Mucosa of descending colon (tissue), 3 donors: ENCODE measurements around the gene EME2. TPM values are rescaled to one million over a fixed set of nuclear protein-coding genes. Genes with fewer than 3 reads are reported as not detected.

ENCODE experiments used
- ATAC-seq: fragments of 200-7000 bp; cut with Tn5 transposase; one replicate; pipeline ENCODE4 v1.9.1; 2020; ENCODE audit warnings: mild to moderate bottlenecking, moderate library complexity
- DNase-seq, 3 donors: peaks; one replicate each; pipeline ENCODE4 v3.0.0-alpha.2; 2020
- H3K36me3 ChIP-seq: fragments of 200-600 bp; one replicate; pipeline ENCODE4 v1.8.0; 2021; ENCODE audit warnings: low read depth, mild to moderate bottlenecking
- H3K4me1 ChIP-seq: fragments of 200-600 bp; one replicate; pipeline ENCODE4 v1.8.0; 2021; ENCODE audit warnings: low read depth, mild to moderate bottlenecking
- H3K4me3 ChIP-seq: fragments of 200-600 bp; one replicate; pipeline ENCODE4 v1.8.0; 2021; ENCODE audit warnings: mild to moderate bottlenecking
- H3K9me3 ChIP-seq: fragments of 200-600 bp; one replicate; pipeline ENCODE4 v1.8.0; 2021; ENCODE audit warnings: mild to moderate bottlenecking
- intact Hi-C, 2 donors: fragments of 100-400 bp; cut with DNase I in 1 of 2; cut with micrococcal nuclease in 1 of 2; formaldehyde crosslinking; loops; one replicate each; pipeline versions ENCODE4 v1.11.0 to v1.11.1; 2022; cut with DNase I, micrococcal nuclease
- total RNA-seq, 3 donors: library from RNA; stranded (reverse); fragmentation: NEBNext Ultra II Directional in 2 of 3; extraction: Animal tissue kit (Norgen Biotek cat#: 25700) in 2 of 3; gene quantifications; one replicate each; pipeline versions ENCODE4 v1.2.1 to v1.2.4, GENCODE V29; 2021 to 2023
- TF ChIP-seq, protein P1 (sequence below): fragments of 200-600 bp; IDR thresholded peaks from one replicate; pipeline ENCODE4 v1.8.0; 2022; ENCODE audit warnings: antibody characterized with exemption, mild to moderate bottlenecking
- donor health status: DM: no; HTN: no; CAD: no; lungs with moderate emphysema.
- donor health status: DM: no; HTN: no; CAD: no.
- donor health status: DM: no; HTN: yes; CAD: no.

EME2 gene
- total RNA-seq, 3 donors from 2014 or later: 18.4 to 43.1 (median 24.7) TPM

- intact Hi-C loops: no loop called here
- Histone ChIP-seq H3K36me3 (no peaks in the 10 kb centered on the region), H3K4me3 (no peak overlapping the region), H3K9me3 (no peaks in the 10 kb centered on the region), H3K4me1 (peaks cover 19% of the 10 kb centered on the region)
- TF ChIP-seq, protein P1, sequence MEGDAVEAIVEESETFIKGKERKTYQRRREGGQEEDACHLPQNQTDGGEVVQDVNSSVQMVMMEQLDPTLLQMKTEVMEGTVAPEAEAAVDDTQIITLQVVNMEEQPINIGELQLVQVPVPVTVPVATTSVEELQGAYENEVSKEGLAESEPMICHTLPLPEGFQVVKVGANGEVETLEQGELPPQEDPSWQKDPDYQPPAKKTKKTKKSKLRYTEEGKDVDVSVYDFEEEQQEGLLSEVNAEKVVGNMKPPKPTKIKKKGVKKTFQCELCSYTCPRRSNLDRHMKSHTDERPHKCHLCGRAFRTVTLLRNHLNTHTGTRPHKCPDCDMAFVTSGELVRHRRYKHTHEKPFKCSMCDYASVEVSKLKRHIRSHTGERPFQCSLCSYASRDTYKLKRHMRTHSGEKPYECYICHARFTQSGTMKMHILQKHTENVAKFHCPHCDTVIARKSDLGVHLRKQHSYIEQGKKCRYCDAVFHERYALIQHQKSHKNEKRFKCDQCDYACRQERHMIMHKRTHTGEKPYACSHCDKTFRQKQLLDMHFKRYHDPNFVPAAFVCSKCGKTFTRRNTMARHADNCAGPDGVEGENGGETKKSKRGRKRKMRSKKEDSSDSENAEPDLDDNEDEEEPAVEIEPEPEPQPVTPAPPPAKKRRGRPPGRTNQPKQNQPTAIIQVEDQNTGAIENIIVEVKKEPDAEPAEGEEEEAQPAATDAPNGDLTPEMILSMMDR: no peak
- ATAC-seq (no peak), DNase-seq (peak in 1 of 3 donors; percentile 41)
Measured at GRCh38 chr16:1768767-1769401, 3.7 kb upstream of the EME2 start.

DNA sequence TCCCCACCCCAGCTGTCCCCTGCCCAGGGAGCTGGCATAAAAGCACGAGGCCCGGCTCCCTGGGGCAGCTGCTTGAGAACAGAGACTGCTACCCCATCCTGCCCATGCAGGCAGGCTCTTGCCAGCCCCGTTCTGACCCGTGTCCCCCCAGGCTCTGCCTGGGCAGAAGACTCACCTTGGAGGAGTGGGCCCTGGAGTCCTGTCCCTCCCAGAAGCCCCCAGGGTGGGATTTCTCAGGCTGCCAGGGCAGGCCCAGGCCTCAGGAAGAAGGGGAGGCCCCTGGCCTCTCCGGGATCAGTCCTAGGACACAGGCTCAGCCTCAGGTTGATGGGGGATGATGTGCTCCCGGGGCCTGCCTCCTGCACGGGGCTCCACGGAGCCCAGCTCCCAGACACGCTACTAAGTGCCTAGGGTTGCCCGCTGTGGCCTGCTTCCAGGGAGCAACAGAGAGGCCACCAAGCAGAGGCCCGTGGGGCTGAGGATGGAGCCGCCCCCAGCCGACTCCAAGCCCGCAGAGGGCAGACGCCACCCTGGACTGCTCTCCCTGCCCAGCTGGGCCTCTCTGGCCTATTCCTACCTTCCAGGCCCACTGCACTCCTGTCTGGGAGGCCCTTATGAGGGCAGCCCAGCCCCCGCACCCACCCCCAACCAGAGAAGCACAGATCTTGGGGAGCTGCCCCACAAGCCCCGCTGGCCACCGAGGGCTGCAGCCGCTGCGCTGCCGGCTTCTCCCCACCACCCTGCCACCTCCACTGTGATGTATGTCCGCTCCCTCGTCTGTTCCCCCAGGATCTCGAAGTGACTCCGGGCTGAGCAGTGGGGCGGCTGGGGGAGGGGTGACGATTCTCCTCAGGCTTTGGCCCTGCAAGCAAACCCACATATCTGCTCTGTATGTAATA lies 3.0 kb upstream of the EME2 start:
- no peak for ATAC-seq
- TF ChIP-seq, protein P1: no peak
- peak in 1 of 3 donors; percentile 41 for DNase-seq
- Histone ChIP-seq H3K4me1 (peaks cover 27% of the 10 kb centered on the region), H3K9me3 (no peaks in the 10 kb centered on the region), H3K36me3 (no peaks in the 10 kb centered on the region), H3K4me3 (no peak overlapping the region)
- intact Hi-C loops: no loop called here

GRCh38 chr16:1770328-1771187 lies 2.1 kb upstream of the EME2 start:
- peak; percentile 39 for ATAC-seq
- peaks cover 31% of the 10 kb centered on the region for H3K4me1 ChIP-seq
- H3K36me3 ChIP-seq: no peaks in the 10 kb centered on the region
- intact Hi-C loops: no loop called here
- TF ChIP-seq, protein P1: no peak
- DNase-seq: peak; percentile 75 to 88 (median 82)
- H3K9me3 ChIP-seq: no peaks in the 10 kb centered on the region
- peak overlapping the region; percentile 75 for H3K4me3 ChIP-seq

- ATAC-seq (peak; percentile 61), DNase-seq (peak; percentile 89 to 91 (median 91))
- intact Hi-C loops: no loop called here
- Histone ChIP-seq H3K36me3 (no peaks in the 10 kb centered on the region), H3K9me3 (no peaks in the 10 kb centered on the region), H3K4me3 (peak within 1 kb of the TSS; percentile 89), H3K4me1 (peaks cover 31% of the 10 kb centered on the region)
- TF ChIP-seq, protein P1: no peak
Measured at GRCh38 chr16:1771188-1771863, 1.3 kb upstream of the EME2 start, which contains the start of gene NME3. Gene NME3 (minus strand): TSS chr16:1771543. CDS start chr16:1771534, 9 bp downstream.
